Smooth muscle cell (in vitro differentiated cells): ENCODE data around the gene TRPM4. TPM values are rescaled to one million over a fixed set of nuclear protein-coding genes. Genes with fewer than 3 reads are reported as not detected.
A peak's percentile ranks its signal among the peaks of the same experiment; 100 is the strongest.

ENCODE experiments used
- DNase-seq: peaks from one replicate; lab custom pipeline; 2025; ENCODE audit not compliant: unreplicated experiment; lab: John Stamatoyannopoulos, UW
- H2AFZ ChIP-seq: fragments of 200-600 bp; sonication (generic); 2 replicates; pipeline ENCODE4 v1.6.0; 2016; ENCODE audit warnings: antibody characterized with exemption, low read depth, mild to moderate bottlenecking
- H3F3A ChIP-seq: fragments of 200-600 bp; sonication (generic); 2 replicates; pipeline ENCODE4 v1.6.0; 2017; ENCODE audit warnings: antibody characterized with exemption, low read depth
- H3K27ac ChIP-seq: fragments of 200-600 bp; sonication (generic); 2 replicates; pipeline ENCODE4 v1.5.1; 2016; ENCODE audit warnings: low read depth, mild to moderate bottlenecking
- H3K27me3 ChIP-seq: fragments of 200-600 bp; sonication (generic); 2 replicates; pipeline ENCODE4 v1.6.1; 2016; ENCODE audit warnings: low read depth, mild to moderate bottlenecking
- H3K36me3 ChIP-seq: fragments of 200-600 bp; sonication (generic); 2 replicates; pipeline ENCODE4 v1.5.1; 2016; ENCODE audit warnings: low read depth
- H3K4me1 ChIP-seq: fragments of 200-600 bp; sonication (generic); 2 replicates; pipeline ENCODE4 v1.5.1; 2016; ENCODE audit warnings: low read depth
- H3K4me2 ChIP-seq: fragments of 200-600 bp; sonication (generic); 2 replicates; pipeline ENCODE4 v1.6.0; 2016; ENCODE audit warnings: mild to moderate bottlenecking
- H3K4me3 ChIP-seq: fragments of 200-600 bp; sonication (generic); 2 replicates; pipeline ENCODE4 v1.5.1; 2016; ENCODE audit warnings: mild to moderate bottlenecking
- H3K79me2 ChIP-seq: fragments of 200-600 bp; sonication (generic); 2 replicates; pipeline ENCODE4 v1.6.0; 2016; ENCODE audit warnings: low read depth, mild to moderate bottlenecking
- H3K9ac ChIP-seq: fragments of 200-600 bp; sonication (generic); 2 replicates; pipeline ENCODE4 v1.6.0; 2016; ENCODE audit warnings: low read depth
- H3K9me3 ChIP-seq: fragments of 200-600 bp; sonication (generic); replicated peaks from 2 replicates; pipeline ENCODE4 v1.5.1; 2016; ENCODE audit warnings: low read depth
- H4K20me1 ChIP-seq: fragments of 200-600 bp; sonication (generic); 2 replicates; pipeline ENCODE4 v1.6.0; 2016; ENCODE audit warnings: low read depth
- CTCF ChIP-seq: fragments of 200-600 bp; sonication (generic); IDR thresholded peaks from 2 replicates; pipeline ENCODE4 v1.5.1; 2017; ENCODE audit warnings: borderline replicate concordance, mild to moderate bottlenecking, antibody characterized with exemption; ENCODE audit not compliant: insufficient read depth, poor library complexity, severe bottlenecking
- WGBS: methylation state at CpG from one replicate; pipeline ENCODE4 v1.1.7; 2016; ENCODE audit warnings: low lambda C conversion rate; 5-methylcytosine and 5-hydroxymethylcytosine counted together
- polyA plus RNA-seq: library from polyadenylated mRNA; unstranded; fragments of >200 nt; fragmentation: Nextera tagmentation; extraction: Ambion mirVana; gene quantifications from 2 replicates; pipeline ENCODE4 v1.2.1, GENCODE V29; 2016
- total RNA-seq: library from RNA; depleted of rRNA; stranded (reverse); fragments of >200 nt; gene quantifications from 2 replicates; pipeline ENCODE4 v1.2.3, GENCODE V29; 2014

The TRPM4 gene
- total and polyA plus RNA-seq, 2 experiments from 2014 or later: 27.7 to 32.1 TPM

- no peak for DNase-seq
- Histone ChIP-seq H4K20me1 (peaks cover 48% of the 10 kb centered on the region), H3K27me3 (no peaks in the 10 kb centered on the region), H3K27ac (peak overlapping the region; percentile 59), H3F3A (peaks cover 27% of the 10 kb centered on the region), H3K4me3 (no peak overlapping the region), H3K9ac (no peak overlapping the region), H3K9me3 (no peaks in the 10 kb centered on the region), H2AFZ (no peak overlapping the region), H3K4me1 (peaks cover 11% of the 10 kb centered on the region), H3K79me2 (peaks cover 3% of the 10 kb centered on the region), H3K36me3 (no peaks in the 10 kb centered on the region), H3K4me2 (peak overlapping the region; percentile 18)
- TF ChIP-seq CTCF: no peak
- WGBS: 26% methylated on average over 3 of the region's 3 CpGs
Measured at GRCh38 chr19:49110567-49110966, 47.0 kb upstream of the TRPM4 start.

GRCh38 chr19:49111218-49111998 lies 46.2 kb upstream of the TRPM4 start:
- Histone ChIP-seq H3F3A (peaks cover 26% of the 10 kb centered on the region), H3K27me3 (no peaks in the 10 kb centered on the region), H3K27ac (peak overlapping the region; percentile 59), H3K4me1 (peaks cover 11% of the 10 kb centered on the region), H3K4me2 (no peak overlapping the region), H3K4me3 (no peak overlapping the region), H3K79me2 (peaks cover 3% of the 10 kb centered on the region), H4K20me1 (peaks cover 40% of the 10 kb centered on the region), H3K9ac (no peak overlapping the region), H2AFZ (no peak overlapping the region), H3K36me3 (no peaks in the 10 kb centered on the region), H3K9me3 (no peaks in the 10 kb centered on the region)
- DNase-seq: no peak
- WGBS: 92% methylated on average over 11 of the region's 11 CpGs
- no peak for TF ChIP-seq CTCF

GRCh38 chr19:49113762-49114629 lies 43.6 kb upstream of the TRPM4 start, which contains the start of gene LIN7B:
Gene LIN7B, plus strand, starts transcription at chr19:49114370. Its CDS starts 35 bp downstream, at chr19:49114405.
- peak; percentile 77 for DNase-seq
- Histone ChIP-seq H3K9ac (peak within 1 kb of the TSS; percentile 33), H3K4me3 (peak within 1 kb of the TSS; percentile 71), H3K27me3 (no peaks in the 10 kb centered on the region), H3K36me3 (no peaks in the 10 kb centered on the region), H3F3A (peaks cover 24% of the 10 kb centered on the region), H3K27ac (no peak within 1 kb of the TSS), H2AFZ (peak within 1 kb of the TSS; percentile 68), H3K79me2 (no peaks in the 10 kb centered on the region), H3K4me2 (peak within 1 kb of the TSS; percentile 87), H3K4me1 (peaks cover 11% of the 10 kb centered on the region), H4K20me1 (peaks cover 20% of the 10 kb centered on the region), H3K9me3 (no peaks in the 10 kb centered on the region)
- WGBS: 8% methylated on average over 25 of the region's 66 CpGs
- peak; percentile 37 for TF ChIP-seq CTCF
